GM19238 (cell line): ENCODE measurements around the gene ATL2.

ENCODE experiments used
- DNase-seq: peaks from one replicate; pipeline ENCODE4 v3.0.0; 2011; ENCODE audit warnings: low spot score; ENCODE audit not compliant: insufficient read length

Gene ATL2

DNA sequence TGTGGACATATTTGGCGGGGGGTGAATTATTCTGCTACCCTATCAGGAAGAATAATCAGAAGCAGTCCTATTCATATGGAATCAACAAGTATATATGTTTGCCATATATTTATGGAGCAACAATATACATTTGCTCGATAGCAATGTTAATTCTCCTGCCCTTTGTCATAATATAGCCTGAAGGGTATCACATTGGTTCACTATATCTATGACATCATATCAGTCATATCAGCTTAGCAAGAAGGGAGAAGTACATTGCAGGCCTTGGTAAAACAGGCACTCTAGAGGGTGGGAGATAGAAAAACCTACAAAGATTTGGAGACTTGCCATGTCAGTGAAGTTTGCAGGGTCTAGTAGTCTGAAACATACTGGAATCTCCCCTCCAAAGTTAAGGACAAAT, 128.4 kb downstream of the ATL2 start:
- no peak for DNase-seq

DNA sequence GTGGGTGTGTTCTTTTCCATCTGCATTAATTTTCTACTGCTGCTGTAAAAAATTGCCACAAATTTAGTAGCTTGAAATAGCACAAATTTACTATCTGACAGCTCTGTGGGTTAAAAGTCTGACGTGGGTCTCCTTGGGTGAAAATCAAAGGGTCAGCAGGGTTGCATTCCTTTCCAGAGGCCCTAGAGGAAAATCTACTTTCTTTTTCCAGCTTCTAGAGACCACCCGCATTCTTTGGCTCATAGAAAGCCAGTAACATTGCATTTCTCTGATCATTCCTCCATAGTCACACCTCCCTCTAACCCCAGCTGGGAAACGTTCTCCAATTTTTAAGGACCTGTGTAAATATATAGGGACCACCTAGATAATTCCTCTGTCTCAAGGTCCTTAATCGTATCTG, 128.8 kb downstream of the ATL2 start:
- DNase-seq, result no peak

DNA sequence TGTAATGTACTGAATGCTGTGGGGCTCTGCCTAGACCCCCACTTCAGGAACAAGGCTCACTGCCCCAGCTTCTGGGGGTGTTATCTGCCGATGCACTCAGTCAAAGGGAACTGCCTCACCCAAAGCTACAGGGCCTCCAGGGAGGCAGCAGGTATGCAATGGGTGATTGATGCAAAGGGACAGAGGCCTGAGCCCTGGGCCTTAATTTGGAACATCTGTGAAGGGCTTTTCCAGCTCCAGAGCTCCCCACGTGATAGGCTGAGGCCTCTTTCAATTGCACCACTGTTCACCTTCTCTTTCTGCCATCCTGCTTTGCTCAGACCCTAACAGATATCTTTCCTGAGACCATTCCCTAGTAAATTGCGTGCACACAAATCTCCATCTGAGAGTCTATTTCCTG, 131.0 kb downstream of the ATL2 start:
- DNase-seq, result no peak

DNA sequence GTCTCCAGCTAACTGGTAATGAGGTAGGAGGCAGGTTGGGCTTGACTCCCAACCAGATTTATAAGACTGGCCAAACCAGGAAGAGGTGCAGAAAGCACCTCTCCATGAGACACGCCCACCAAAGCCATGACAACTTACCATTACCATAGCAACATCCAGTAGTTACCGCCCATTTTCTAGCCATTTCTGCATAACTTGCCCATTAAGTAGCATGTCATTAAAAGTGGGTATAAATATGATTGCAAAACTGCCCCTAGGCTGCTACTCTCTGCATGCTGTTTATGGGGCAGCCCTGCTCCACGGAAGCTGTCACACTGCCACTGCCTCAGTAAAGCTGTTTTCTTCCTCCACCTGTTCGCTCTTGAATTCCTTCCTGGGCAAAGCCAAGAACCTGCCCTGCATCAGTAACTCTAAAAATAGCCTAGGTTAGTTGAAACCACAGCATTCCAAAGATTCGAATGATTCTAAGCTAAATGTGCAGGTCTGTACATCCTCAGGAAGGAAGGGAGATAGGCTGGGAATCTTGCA, 131.9 kb downstream of the ATL2 start:
- DNase-seq, result no peak

DNA sequence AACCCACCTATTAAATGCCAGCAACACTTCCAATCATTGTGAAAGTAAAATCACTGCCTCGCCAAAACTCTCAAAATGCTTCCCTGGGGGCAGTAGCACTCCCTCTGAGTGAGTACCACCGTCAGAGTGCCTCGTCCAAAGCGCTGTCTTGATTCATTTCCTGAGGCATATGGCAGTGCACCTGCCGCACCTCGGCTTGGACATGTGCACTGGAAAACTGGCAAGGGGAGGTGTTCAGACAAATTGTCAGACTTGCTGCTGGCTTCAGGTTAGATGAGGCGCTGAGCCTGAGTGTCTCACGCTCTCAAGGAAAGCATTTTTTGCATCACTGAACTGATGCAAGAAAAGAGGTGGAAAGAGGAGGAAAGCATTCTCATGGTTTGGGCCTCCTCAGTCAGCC, 132.8 kb downstream of the ATL2 start:
- DNase-seq, result no peak
